ENCODE data around the gene KIFC1. TPM values are rescaled to one million over a fixed set of nuclear protein-coding genes. Genes with fewer than 3 reads are reported as not detected.
A peak's percentile ranks its signal among the peaks of the same experiment; 100 is the strongest.
"Not testable (repeated sequence)": the region's sequence is repeated elsewhere in the genome, so short reads cannot be mapped to it uniquely, and the experiment has no call there.

The KIFC1 gene
- total RNA-seq, 2 experiments from 2014 or later = 175 to 180 TPM

DNA sequence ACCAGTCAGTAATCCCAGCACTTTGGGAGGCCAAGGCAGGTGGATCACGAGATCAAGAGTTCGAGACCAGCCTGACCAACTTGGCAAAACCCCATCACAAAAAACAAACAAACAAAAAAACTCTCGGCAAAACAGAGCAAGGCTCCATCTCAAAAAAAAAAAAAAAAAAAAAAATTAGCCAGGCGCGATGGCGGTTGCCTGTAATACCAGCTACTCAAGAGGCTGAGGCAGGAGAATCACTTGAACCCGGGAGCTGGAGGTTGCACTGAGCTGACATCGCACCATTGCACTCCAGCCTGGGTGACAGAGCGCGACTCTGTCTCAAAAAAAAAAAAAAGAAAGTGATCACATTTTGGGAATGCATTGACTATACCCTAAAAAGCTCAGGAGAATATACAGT is 12.4 kb upstream of the KIFC1 start:
- H3K36me3 Mint-ChIP-seq (ENCODE audit: low read depth); H3K27me3 Mint-ChIP-seq (ENCODE audit: low read depth); POLR2A ChIA-PET; ATAC-seq; H3K9me3 Mint-ChIP-seq (ENCODE audit: insufficient read depth); H3K27ac Mint-ChIP-seq; DNase-seq; H3K4me3 Mint-ChIP-seq: not testable (repeated sequence)
- CTCF ChIA-PET = interaction anchor here (0.9 kb wide), 1 partner anchor 12 kb away, joined by 4 read pairs; no protein-coding TSS in a partner anchor
- peaks cover 18% of the 10 kb centered on the region for H3K4me1 Mint-ChIP-seq (ENCODE audit: low read depth)

DNA sequence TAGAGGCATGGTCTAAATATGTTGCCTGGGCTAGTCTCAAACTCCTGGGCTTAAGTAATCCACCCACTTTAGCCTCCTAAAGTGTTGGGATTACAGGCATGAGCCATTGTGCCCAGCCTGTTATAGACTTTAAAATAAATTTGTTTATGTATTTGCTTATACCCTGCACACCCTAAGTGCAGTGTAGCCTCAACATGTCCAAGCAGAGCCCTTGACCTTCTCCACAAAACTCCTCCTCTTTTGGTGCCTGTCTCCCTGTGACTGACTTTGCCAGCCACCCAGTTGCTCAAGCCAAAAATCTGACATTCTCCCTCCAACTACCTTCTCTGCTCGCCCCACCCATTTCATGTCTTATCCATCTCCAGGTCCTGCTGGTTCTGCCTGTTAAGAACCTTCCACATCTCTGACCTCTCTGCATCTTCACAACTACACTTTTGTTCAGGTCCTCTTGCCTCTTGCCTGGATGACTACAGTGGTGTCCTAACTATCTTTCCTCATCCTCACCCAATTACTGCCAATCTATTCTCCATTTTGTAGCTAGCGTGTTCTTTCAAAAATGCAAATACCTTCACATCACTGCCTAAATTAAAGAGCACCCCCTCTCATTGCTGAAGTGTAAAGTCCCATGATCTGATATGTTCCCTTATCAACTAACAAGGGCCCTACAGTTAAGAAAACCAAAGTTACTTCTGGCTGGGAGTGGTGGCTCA is 11.2 kb upstream of the KIFC1 start:
- no peak for ATAC-seq
- Mint-ChIP-seq H3K36me3 (ENCODE audit: low read depth) (no peaks in the 10 kb centered on the region), H3K9me3 (ENCODE audit: insufficient read depth) (no peaks in the 10 kb centered on the region), H3K27me3 (ENCODE audit: low read depth) (peaks cover 6% of the 10 kb centered on the region), H3K4me1 (ENCODE audit: low read depth) (peaks cover 10% of the 10 kb centered on the region), H3K27ac (no peak overlapping the region), H3K4me3 (no peak overlapping the region)
- ChIA-PET POLR2A (no interaction called here), CTCF (interaction anchor here (1.2 kb wide), 1 partner anchor 10 kb away, joined by 6 read pairs; no protein-coding TSS in a partner anchor)
- no peak for DNase-seq

DNA sequence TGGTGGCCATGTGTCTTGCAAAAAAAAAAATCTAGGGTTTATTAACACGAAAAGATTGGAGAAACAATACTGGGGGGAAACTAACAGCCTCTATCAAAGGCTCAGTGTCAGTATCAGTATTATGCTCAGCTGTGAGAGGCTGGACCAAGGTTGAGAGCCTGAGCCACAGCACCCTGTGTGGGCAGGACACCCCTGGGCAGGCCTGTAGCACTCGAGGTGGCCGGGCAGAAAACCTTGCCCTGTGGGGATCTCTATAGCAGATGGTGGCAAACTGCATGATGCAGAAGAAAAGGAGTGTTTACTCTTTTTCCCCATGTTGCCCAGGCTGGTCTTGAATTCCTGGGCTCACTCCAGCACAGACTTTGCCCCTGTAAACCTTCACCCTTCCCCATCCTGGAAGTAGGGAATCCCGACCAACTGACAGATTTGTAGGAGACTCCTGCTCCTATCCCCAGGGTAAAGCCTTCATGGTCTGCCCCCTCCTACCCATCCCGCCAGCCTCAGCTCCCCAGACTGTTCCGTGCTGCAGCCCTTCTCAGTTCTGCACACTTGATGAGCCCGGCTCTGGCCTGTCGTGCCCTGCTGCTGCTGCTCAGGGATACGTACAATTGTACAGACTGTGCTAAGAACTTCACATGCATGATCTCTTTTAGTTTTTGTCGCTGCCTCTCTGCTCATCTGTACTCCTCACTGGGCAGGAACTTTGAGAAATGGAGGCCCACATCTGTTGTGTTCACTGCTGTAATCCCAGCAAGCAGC is 8.0 kb upstream of the KIFC1 start:
- no peak for DNase-seq
- ChIA-PET POLR2A (no interaction called here), CTCF (no interaction called here)
- H3K36me3 Mint-ChIP-seq (ENCODE audit: low read depth) = no peaks in the 10 kb centered on the region
- H3K27me3 Mint-ChIP-seq (ENCODE audit: low read depth) = peaks cover 8% of the 10 kb centered on the region
- ATAC-seq = no peak
- H3K4me3 Mint-ChIP-seq = no peak overlapping the region
- no peak overlapping the region for H3K27ac Mint-ChIP-seq
- H3K4me1 Mint-ChIP-seq (ENCODE audit: low read depth) = no peaks in the 10 kb centered on the region
- H3K9me3 Mint-ChIP-seq (ENCODE audit: insufficient read depth) = no peaks in the 10 kb centered on the region

DNA sequence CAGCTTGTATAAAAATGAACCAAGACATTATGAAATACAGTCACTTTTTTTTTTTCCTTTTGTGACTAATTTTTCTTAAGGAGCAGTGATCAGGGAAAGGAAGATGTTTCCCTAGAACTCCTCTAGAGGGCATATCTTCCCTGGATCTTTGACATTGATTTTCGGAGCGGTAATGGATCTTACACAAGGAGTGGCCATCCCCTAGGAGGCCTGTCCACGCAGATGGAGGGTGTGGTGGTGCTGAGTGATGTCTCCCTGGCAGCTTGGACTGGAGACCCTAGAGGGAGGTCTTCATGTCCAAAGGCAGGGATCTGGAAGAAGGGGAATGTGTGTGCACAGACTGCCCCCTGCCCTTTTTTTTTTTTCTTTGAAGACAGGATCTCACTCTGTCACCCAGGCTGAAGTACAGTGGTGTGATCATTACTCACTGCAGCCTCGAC is 7.0 kb upstream of the KIFC1 start:
- no peak for DNase-seq
- Mint-ChIP-seq H3K27me3 (ENCODE audit: low read depth) (peaks cover 8% of the 10 kb centered on the region), H3K27ac (no peak overlapping the region), H3K36me3 (ENCODE audit: low read depth) (no peaks in the 10 kb centered on the region), H3K4me3 (no peak overlapping the region), H3K4me1 (ENCODE audit: low read depth) (no peaks in the 10 kb centered on the region), H3K9me3 (ENCODE audit: insufficient read depth) (no peaks in the 10 kb centered on the region)
- ATAC-seq = no peak
- CTCF ChIA-PET = no interaction called here
- POLR2A ChIA-PET = interaction anchor here (0.6 kb wide), 1 partner anchor 39 kb away, joined by 5 read pairs; no protein-coding TSS in a partner anchor

GRCh38 chr6:33390173-33390572 is 1.4 kb upstream of the KIFC1 start:
- no peak for ATAC-seq
- Mint-ChIP-seq H3K4me1 (ENCODE audit: low read depth) (peaks cover 34% of the 10 kb centered on the region), H3K27ac (peak overlapping the region; percentile 96), H3K9me3 (ENCODE audit: insufficient read depth) (no peaks in the 10 kb centered on the region), H3K27me3 (ENCODE audit: low read depth) (peaks cover 2% of the 10 kb centered on the region), H3K4me3 (no peak overlapping the region), H3K36me3 (ENCODE audit: low read depth) (peaks cover 28% of the 10 kb centered on the region)
- ChIA-PET CTCF (interaction anchor here (0.6 to 2.5 kb wide), 19 partner anchors 8 to 195 kb away, joined by 3 to 20 read pairs (median 5); partner anchors contain the start of genes B3GALT4, CUTA, RGL2 and TAPBP), POLR2A (interaction anchor here (0.8 to 1.4 kb wide), 2 partner anchors 27 to 181 kb away, joined by 3 read pairs; no protein-coding TSS in a partner anchor)
- DNase-seq = no peak

- ChIA-PET POLR2A (interaction anchor here (0.6 to 1.4 kb wide), 4 partner anchors 26 to 243 kb away, joined by 3 read pairs; no protein-coding TSS in a partner anchor), CTCF (interaction anchor here (0.6 to 2.5 kb wide), 27 partner anchors 9 to 194 kb away, joined by 3 to 20 read pairs (median 4); partner anchors contain the start of genes B3GALT4, CUTA, PFDN6 and RGL2)
- peaks cover 33% of the 10 kb centered on the region for H3K36me3 Mint-ChIP-seq (ENCODE audit: low read depth)
- H3K4me1 Mint-ChIP-seq (ENCODE audit: low read depth) = peaks cover 39% of the 10 kb centered on the region
- DNase-seq (no peak), ATAC-seq (no peak)
- peaks cover 2% of the 10 kb centered on the region for H3K27me3 Mint-ChIP-seq (ENCODE audit: low read depth)
- H3K27ac Mint-ChIP-seq = peak overlapping the region; percentile 96
- H3K4me3 Mint-ChIP-seq = peak overlapping the region; percentile 99
- no peaks in the 10 kb centered on the region for H3K9me3 Mint-ChIP-seq (ENCODE audit: insufficient read depth)
Observed at GRCh38 chr6:33390767-33391277, 801 bp upstream of the KIFC1 start.

GRCh38 chr6:33391922-33392594 is 435 bp downstream of the KIFC1 start:
- peaks cover 47% of the 10 kb centered on the region for H3K4me1 Mint-ChIP-seq (ENCODE audit: low read depth)
- CTCF ChIA-PET = interaction anchor here (0.5 to 1.6 kb wide), 3 partner anchors 39 to 65 kb away, joined by 3 read pairs; no protein-coding TSS in a partner anchor
- POLR2A ChIA-PET = interaction anchor here (1.0 to 1.7 kb wide), 4 partner anchors 11 to 63 kb away, joined by 5 to 9 read pairs (median 6); partner anchors contain the start of gene ZBTB9
- peak overlapping the region; percentile 96 for H3K27ac Mint-ChIP-seq
- peak overlapping the region; percentile 99 for H3K4me3 Mint-ChIP-seq
- ATAC-seq (peak; percentile 21), DNase-seq (peak; percentile 50)
- peaks cover 41% of the 10 kb centered on the region for H3K36me3 Mint-ChIP-seq (ENCODE audit: low read depth)
- H3K9me3 Mint-ChIP-seq (ENCODE audit: insufficient read depth) = no peaks in the 10 kb centered on the region
- H3K27me3 Mint-ChIP-seq (ENCODE audit: low read depth) = peaks cover 2% of the 10 kb centered on the region

GRCh38 chr6:33392595-33392948 is 949 bp downstream of the KIFC1 start:
- H3K27me3 Mint-ChIP-seq (ENCODE audit: low read depth) = peaks cover 2% of the 10 kb centered on the region
- H3K4me3 Mint-ChIP-seq = peak overlapping the region; percentile 99
- ChIA-PET CTCF (interaction anchor here (0.5 to 1.6 kb wide), 3 partner anchors 39 to 65 kb away, joined by 3 read pairs; no protein-coding TSS in a partner anchor), POLR2A (interaction anchor here (1.0 to 1.7 kb wide), 4 partner anchors 10 to 62 kb away, joined by 5 to 9 read pairs (median 6); partner anchors contain the start of gene ZBTB9)
- no peaks in the 10 kb centered on the region for H3K9me3 Mint-ChIP-seq (ENCODE audit: insufficient read depth)
- H3K27ac Mint-ChIP-seq = peak overlapping the region; percentile 96
- DNase-seq (no peak), ATAC-seq (no peak)
- H3K36me3 Mint-ChIP-seq (ENCODE audit: low read depth) = peaks cover 44% of the 10 kb centered on the region
- peaks cover 49% of the 10 kb centered on the region for H3K4me1 Mint-ChIP-seq (ENCODE audit: low read depth)

DNA sequence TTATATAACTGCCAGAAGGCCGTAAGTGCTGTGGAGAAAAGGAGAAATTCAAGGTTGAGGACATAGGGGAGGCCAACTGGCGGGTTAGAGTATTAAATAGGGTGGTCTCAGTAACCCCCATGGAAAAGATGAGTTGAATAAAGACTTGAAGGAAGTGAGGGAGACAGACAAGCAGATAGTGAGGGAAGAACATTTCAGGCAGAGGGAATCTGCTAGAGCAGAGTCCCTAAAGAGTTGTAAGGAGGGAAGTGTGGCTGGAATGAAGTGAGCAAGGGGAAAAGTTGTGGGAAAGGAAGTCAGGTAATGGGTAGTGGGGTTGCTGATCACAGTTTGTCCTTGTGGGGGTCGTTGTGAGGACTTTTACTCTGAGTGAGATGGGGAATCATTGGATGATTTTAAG is 1.4 kb downstream of the KIFC1 start:
- H3K9me3 Mint-ChIP-seq (ENCODE audit: insufficient read depth) = no peaks in the 10 kb centered on the region
- H3K27ac Mint-ChIP-seq = peak overlapping the region; percentile 96
- ChIA-PET CTCF (interaction anchor here (0.5 to 1.6 kb wide), 2 partner anchors 38 to 66 kb away, joined by 3 read pairs; no protein-coding TSS in a partner anchor), POLR2A (interaction anchor here (1.2 to 1.7 kb wide), 3 partner anchors 10 to 23 kb away, joined by 5 to 9 read pairs (median 7); no protein-coding TSS in a partner anchor)
- peaks cover 2% of the 10 kb centered on the region for H3K27me3 Mint-ChIP-seq (ENCODE audit: low read depth)
- H3K36me3 Mint-ChIP-seq (ENCODE audit: low read depth) = peaks cover 49% of the 10 kb centered on the region
- no peak for DNase-seq
- peak overlapping the region; percentile 99 for H3K4me3 Mint-ChIP-seq
- peaks cover 53% of the 10 kb centered on the region for H3K4me1 Mint-ChIP-seq (ENCODE audit: low read depth)
- ATAC-seq = no peak

DNA sequence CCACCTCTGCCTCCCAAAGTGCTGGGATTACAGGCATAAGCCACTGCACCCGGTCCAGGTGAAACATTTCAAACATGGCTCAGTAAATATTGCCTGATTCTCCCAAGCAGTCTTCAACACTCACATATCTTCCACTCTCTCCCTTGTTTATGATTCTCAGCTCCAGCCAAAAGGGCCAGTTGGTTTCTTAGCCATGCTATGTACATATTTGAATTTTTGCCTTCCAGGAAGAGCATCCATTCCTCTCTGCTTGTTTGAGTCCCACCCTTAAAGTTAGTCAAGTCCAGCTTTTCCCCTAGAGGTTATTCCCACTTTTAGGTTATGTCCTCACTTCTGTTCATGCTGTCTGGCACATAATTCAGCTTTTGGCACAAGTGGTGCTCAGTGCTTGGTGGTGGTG is 5.9 kb downstream of the KIFC1 start:
- H3K36me3 Mint-ChIP-seq (ENCODE audit: low read depth) = peaks cover 72% of the 10 kb centered on the region
- H3K4me3 Mint-ChIP-seq = no peak overlapping the region
- no peaks in the 10 kb centered on the region for H3K27me3 Mint-ChIP-seq (ENCODE audit: low read depth)
- ChIA-PET CTCF (no interaction called here), POLR2A (interaction anchor here (0.5 to 0.8 kb wide), 2 partner anchors 9 to 160 kb away, joined by 3 to 4 read pairs; no protein-coding TSS in a partner anchor)
- DNase-seq = no peak
- H3K9me3 Mint-ChIP-seq (ENCODE audit: insufficient read depth) = no peaks in the 10 kb centered on the region
- peaks cover 43% of the 10 kb centered on the region for H3K4me1 Mint-ChIP-seq (ENCODE audit: low read depth)
- no peak for ATAC-seq
- peak overlapping the region; percentile 22 for H3K27ac Mint-ChIP-seq

GRCh38 chr6:33398601-33399000 is 7.0 kb downstream of the KIFC1 start:
- DNase-seq; POLR2A ChIA-PET; H3K27ac Mint-ChIP-seq; H3K4me3 Mint-ChIP-seq; CTCF ChIA-PET; H3K9me3 Mint-ChIP-seq (ENCODE audit: insufficient read depth); H3K27me3 Mint-ChIP-seq (ENCODE audit: low read depth); ATAC-seq: not testable (repeated sequence)
- Mint-ChIP-seq H3K4me1 (ENCODE audit: low read depth) (peaks cover 37% of the 10 kb centered on the region), H3K36me3 (ENCODE audit: low read depth) (peaks cover 75% of the 10 kb centered on the region)

All from activated CD8-positive, alpha-beta T cell treated with anti-CD3 and anti-CD28 coated beads, Interleukin-2, amount 10 ng/mL, durations not matched to agents 7 days and 5 days (primary cell).